HG02798 (cell line): ENCODE data around the gene TOP2A.
"Not testable (repeated sequence)": the region's sequence is repeated elsewhere in the genome, so short reads cannot be mapped to it uniquely, and the experiment has no call there.

Source experiments
- ATAC-seq: cut with Tn5 transposase; IDR thresholded peaks from one replicate; pipeline ENCODE4 v1.9.1; 2021; ENCODE audit warnings: mild to moderate bottlenecking; ENCODE audit not compliant: unreplicated experiment, poor library complexity

TOP2A gene

DNA sequence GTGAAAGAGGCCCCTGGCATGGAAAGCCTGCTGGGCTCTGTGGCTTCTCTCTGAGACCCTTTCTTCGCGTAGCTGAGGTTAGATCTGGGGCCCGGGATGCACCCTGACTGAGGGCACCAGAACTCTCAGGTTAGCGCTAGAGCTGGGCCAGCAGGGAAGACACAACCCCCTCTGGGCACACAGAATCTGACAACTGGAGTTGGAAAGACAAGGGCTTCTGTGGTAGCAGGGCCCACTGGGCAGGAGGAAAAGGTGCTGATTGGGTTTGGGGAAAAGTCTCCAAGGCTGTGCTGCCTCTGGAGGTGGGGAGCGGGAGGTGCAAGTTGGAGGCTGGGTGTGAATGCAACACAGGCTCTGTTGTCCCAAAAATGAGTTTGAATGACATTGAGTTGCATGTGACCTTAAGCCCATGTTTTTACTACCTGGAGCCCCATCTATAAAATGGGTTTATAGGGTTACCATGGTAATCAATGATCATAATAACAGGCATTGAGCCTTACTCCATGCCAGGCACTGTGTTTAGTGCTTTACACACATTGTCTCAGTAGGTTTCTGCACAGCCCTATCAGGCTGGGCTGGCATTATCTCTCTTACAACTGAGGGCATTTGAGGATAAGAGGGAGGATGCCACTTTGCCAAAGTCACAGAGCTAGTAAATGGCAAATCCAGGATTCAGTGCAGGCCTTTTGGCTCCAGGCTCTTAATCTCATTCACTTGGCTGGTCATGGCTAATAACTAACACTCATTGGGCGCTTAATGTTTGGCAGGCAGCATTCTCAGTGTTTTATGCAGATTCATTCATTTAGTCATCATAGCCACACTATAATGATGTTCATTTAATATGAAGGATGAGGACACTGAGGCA, 16.1 kb upstream of the TOP2A start:
- no peak for ATAC-seq

DNA sequence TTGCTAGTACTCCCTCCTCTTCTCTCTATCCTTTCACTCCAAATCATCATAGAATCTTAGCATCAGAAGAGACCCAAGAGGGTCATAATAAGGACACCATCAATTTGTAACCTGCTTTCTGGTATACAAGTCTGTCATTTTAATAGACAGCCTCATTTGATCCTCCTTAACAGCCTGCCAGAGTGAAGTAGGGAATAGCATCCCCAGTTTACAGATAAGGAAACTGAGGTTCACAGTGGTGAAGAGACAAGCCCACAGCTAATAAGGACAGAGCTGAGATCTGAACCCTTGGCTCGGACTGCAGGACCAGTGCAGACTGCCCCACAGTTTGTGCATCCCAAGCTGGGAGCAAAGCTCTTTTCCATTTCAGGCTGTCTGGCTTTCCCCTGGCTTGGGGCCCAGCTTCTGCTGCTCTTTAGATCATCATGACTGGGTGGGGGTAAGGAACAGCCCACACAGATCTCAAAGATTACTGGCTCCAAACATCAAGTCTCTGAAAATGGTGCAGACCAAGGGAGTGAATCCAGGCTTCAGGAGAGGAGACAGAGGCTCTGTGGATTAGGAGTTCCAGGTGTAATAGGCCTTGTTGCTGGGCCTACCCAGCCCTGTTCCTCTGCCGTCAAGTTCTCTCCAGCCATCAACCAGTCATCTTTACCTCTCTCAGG, 15.3 kb upstream of the TOP2A start:
- ATAC-seq = no peak

DNA sequence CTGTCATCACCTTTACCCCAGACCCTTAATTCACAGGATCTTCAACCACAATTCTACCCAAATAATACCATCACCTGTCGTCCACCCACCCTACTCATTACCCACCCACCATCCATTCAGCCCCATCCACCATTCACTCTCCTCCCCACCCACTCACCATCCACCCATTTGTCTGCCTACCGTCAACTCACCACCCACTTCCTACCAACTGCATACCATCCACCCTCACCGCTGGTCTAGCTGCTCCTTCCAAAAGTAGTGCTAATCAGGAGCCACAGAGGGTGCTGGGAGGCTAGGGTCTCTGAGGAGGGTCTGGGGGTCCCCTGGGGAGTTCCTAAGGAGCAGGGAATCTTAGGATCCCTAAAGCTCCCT, 13.5 kb upstream of the TOP2A start:
- no peak for ATAC-seq

DNA sequence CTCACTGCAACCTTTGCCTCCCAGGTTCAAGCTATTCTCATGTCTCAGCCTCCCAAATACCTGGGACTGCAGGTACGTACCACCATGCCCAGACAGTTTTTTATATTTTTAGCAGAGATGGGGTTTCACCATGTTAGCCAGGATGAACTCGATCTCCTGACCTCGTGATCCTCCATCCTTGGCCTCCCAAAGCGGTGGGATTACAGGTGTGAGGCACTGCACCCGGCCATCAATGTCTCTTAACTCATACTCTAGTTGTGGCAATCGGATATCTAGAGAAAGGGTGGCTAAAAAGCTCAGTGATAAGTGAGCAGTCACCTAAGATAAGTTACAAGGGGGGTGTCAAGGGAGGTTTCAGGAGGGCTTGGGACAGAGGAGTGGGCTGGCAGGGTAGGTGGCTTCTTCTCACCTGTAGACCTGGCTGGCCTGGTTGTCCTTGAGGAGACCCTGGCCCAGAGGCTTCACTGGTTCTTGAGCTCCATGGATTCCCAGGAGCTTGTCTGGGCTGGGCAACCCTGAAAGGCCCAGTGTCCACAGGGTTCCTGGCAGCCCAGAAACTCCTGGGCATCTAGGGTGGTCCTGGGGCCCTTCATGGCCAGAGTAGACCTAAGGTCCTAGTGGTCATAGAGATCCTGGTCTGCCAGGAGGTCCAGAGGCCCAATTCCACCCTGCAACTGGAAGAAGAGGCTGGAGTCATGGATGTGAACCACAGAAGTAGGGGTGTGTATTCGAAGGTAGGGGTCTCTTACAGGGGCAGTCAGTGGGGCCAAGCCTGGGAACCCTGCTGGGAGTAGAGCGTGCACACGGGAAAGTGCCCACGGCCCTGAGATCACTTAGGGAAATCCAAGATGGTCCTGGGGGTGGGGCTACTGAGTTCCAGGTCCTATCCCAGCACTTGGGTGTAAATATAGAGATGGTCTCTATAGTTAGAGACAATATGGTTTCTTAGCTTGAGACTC, 12.9 kb upstream of the TOP2A start:
- no peak for ATAC-seq

DNA sequence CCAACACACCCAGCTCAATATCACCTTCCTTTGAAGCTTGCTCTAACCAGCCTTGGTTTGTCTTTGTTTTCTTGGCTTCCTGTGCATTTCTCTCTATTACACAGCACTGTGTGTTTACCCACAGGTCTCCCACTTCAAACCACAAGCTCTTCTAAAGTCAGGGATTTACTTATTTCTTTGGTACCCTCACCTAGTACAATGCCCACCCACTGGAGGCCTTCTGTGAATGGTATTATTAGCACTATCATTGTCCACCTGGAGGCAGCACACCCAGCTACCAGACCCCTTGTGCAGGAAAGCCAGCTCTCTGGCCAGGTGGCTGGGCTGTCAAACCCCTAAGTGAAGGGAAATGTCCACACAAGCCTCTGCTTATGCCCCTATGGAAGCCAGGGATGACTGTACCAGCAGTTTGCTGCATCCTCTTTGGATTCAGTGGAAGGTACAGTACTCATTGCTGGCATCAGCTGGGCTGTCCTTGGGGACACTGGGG, 9.4 kb upstream of the TOP2A start:
- no peak for ATAC-seq

DNA sequence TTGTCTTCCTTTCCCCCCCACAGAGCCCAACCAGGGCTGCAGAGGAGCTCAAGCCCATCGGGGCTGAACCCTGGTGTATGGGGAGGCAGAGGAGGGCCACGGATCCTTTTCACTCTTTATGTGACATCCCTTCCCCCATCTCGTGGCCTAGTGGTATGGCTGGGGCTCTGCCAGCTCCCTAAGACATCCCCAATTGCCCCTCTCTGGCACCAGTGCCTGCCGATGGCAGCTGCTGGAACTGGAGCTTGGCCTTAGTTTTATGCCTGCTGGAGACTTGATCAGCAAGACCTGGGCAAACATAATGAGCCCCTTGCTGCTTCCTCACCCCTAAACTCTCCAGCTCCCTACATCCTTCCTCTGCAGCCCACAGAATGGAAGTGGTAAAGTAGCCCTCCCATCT, 8.0 kb upstream of the TOP2A start:
- no peak for ATAC-seq

DNA sequence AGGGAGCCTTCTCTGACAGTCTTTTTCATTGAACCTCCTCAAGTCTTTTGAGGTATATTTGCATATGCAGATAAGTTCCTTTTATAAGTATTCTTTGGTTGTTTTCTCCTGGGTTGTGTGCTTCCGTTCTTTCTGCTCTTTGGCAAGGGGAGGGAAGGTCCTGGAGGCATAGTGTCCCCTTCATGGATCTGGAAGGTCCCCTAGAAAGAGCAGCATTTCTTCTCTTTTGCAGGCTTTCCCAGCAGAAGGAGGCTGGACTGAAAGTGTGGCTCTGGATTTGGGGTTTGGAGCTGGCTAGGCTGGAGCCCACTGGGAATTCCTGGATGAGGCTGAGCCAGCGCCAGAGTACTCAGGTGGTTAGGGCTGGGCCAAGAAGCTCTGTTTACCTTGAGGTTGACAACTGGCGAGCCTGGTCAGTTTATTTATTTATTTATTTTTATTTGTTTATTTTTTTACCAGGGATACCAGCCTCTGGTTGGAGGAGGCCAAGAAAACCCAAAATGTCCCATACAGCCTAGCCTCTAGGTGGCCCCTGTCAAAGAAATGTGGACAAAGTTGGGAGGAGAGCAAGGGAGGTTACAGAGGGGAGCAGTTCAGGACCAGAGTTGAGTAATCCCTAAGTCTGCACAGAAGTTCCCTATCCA, 5.4 kb upstream of the TOP2A start:
- ATAC-seq = no peak

DNA sequence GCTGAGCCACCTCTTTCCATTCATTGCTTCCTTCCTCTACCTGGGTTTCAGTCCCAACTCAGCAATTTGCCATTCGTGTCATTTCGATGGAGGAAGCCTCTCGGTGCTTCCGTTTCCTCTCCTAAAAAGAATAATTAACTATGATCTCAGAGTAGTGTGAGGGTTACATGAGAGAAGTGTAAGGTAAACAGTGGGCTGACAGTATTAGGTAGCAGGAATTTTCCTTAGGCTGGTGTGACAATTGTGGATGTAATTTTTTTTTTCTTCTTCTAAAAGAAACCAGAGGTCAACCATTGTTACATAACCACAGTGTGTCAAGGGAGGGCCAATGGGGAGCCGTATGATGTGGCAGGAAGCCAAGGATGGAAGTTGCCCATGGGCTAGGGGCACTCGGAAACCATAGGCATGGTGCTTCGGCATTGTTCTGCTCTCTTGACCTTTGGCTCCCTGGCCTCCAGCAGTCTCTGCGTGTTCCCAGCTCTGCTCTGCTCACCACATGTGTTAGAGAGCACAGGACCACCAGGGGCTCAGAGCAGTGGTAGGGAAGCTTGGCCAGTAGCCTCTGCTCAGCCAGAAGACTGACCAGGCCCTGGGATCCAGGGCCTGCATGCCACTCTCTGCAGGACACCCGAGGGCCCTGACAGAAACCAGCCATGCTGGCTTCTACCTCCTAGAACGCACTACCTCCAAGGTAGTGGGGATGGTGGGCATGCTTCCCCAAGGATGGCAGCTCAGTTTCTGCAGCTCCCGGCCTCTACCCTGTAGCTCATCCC, 2.0 kb upstream of the TOP2A start:
- ATAC-seq = no peak

DNA sequence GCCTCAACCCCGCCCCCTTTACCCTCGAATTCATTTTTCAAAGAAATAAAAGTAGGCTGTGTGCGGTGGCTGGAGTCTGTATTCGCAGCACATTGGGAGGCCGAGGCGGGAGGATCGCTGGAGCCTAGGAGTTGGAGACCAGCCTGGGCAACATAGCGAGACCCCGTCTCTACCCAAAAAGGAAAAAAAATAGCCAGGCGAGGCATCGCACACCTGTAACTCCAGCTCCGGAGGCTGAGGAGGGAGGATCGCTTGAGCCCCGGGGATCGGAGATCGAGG, 671 bp upstream of the TOP2A start:
- no peak for ATAC-seq

DNA sequence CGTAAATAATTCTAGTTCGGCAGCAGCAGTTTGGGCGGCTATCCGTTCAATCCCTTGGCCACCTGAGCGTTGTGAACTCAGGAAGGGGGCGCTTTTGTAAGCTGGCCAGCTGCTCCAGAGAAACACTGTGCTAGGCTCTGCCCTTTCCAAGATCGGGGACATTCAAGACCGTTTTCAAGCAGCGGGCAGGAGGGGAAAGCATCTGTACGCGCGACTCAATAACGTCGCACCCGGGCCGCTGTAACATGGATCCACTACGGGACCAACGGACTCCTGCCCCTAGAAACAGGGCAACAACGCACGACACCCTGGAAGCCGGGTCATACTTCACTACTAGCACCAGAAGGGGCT, 463 bp downstream of the TOP2A start:
- ATAC-seq = peak; percentile 11

DNA sequence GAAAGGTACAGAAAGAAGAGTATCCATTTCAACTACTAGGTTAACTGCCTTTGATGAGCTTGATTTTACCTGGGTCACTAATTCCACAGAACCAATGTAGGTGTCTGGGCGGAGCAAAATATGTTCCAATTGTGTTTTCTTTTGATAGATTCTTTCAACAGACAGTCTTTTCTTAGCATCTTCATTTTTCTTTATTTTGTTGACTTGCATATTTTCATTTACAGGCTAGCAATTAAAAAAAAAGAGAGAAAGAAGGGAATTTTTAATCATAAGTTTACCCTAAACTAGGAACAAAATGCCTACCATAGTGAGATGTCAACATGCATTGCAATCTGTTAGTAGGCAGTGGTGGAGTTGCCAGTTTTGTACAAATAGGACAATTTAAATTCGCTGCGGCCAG, 1.0 kb downstream of the TOP2A start:
- ATAC-seq = no peak

DNA sequence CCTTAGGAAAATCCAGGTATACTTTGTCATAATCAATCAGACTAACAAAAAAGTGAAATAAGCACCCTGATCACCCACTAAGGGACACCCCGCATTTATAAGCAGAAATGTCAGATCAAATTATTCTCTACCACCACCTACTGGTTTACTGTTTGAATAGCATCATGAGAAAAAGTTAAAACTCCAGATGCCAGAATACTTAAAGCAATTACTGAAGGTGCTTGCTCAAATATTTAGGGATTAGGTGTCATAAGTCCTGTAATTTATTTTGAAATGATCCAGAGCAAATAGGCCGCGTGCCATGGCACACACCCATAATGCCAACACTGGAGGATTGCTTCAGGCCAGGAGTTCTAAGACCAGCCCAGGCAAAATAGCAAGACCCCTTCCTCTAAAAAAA, 2.3 kb downstream of the TOP2A start:
- ATAC-seq = no peak

DNA sequence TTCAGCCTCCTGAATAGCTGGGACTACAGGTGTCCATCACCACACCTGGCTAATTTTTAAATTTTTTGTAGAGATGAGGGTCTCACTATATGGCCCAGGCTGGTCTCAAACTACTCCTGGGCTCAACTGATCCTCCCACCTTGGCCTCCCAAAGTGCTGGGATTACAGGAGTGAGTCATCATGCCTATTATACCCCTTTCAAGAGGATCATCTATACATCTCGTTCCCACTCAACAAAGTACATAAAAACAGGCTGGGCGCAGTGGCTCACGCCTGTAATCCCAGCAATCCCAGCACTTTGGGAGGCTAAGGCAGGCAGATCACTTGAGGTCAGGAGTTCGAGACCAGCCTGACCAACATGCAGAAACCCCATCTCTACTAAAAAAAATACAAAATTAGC, 3.4 kb downstream of the TOP2A start:
- ATAC-seq = not testable (repeated sequence)

DNA sequence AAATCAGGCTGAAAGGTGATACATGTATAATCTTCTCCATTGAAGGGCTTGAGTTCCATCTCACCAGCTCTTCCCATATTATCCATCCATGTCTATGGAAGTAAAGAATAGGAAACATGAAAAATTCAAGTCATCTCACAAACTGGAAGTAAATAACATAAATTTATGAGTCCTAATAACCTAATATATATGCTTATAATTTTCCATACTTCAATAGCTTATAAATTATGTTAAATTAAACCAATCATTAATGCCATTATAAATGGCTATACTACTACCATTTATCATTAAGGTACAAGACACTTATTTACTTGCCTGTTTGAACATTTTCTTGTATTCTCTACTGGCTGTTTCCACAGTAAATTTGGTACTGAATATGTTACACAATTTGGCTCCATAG, 4.8 kb downstream of the TOP2A start:
- no peak for ATAC-seq

DNA sequence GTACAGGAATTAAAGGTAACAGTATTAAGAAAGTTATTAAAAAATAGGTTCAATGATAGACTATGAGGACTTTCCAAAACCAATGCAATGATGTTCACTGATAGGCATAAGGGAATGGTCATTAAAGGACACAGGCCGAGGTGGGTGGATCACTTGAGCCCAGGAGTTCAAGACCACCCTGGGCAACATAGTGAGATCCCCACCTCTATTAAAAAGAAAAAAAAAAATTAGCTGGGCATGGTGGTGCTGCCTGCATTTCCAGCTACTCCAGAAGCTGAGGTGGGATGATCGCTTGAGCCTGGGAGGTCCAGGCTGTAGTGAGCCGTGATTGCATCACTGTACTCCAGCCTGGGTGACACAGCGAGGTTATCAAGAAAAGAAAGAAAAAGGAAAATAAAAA, 5.9 kb downstream of the TOP2A start:
- no peak for ATAC-seq

DNA sequence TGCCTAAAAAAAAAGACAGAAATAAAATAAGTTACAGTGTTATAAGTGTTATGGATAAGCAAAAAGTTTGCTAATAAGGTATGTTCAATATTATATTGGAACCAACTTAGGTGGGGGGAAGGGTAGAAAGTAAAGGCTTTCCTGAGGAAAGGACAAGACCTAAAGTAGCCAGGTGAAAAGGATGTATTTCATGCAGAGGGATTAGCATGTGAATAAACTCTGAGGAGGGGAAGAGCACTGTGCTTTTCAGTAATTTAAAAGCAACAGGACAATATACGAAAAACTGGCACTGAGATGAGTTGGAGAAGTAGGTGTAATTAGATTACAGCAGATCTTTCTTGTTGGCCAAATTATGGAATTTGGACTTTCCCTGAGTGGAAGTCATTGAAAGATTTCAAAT, 7.6 kb downstream of the TOP2A start:
- no peak for ATAC-seq

DNA sequence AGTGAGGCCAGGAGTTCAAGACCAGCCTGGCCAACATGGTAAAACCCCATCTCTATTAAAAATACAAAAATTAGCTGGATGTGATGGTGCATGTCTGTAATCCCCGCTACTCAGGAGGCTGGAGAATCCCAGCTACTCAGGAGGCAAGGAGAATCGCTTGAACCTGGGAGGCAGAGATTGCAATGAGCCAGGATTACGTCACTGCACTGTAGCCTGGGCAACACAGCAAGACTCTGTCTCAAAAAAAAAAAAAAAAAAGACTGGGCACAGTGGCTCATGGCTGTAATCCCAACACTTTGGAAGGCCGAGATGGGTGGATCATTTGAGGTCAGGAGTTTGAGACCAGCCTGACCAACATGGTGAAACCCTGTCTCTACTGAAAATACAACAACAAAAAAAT, 8.2 kb downstream of the TOP2A start:
- not testable (repeated sequence) for ATAC-seq

DNA sequence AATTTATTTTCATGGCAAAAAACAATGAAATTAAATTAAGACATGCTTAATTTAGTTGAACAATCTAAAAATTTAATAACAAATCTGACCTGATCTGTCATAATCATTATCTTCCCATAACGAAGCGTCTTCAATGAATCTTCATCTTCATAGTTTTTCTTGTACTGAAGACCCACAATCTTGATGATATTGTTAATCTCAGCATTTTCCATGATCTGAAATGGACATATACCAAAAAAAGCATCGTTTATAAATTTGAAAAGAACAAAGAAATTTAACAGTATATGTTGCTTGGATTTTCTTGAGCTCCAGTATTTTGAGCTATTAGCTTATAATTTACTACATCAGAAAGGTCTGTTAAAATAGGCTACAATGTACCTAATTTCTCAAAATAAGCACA, 10.2 kb downstream of the TOP2A start:
- ATAC-seq = no peak

DNA sequence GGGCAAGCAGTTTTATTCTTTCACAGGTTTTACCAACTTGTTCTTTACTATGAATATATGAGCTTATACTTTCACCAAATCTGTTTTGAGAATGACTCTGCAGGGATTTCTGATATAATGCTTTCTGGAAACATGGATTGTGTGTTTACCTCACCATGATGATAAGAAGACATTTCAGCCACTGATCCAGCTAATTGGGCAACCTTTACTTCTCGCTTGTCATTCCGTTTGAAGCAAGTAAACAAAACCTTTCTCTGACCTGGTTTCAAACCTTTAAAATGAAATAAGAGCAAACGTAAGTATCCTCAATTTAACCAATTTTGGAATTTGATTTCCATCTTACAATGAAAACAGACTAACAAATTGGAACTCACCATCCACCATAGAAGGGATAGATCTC, 13.7 kb downstream of the TOP2A start:
- ATAC-seq = no peak

DNA sequence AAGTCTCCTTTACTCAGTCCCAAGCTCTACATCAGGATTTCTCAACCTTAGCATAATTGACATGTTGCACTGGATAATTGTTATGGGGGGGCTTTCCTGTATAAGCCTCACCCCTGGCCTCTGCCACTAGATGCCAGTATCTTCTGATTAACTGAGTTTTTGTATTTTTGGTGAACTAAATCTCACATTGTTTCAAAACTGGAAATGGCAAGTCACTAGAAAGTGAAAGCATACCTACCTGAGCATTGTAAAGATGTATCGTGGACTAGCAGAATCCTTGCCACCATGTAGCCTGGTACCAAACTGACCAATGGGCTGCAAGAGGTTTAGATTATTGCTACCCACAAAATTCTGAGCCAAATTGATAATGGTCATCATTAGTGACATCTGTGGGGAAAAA, 15.0 kb downstream of the TOP2A start:
- ATAC-seq = no peak
